GM12873 (cell line): ENCODE results near the gene CDC42BPB.

Experiments used
- CTCF ChIP-seq: IDR thresholded peaks from 2 replicates; pipeline ENCODE4 v1.5.1; 2012; ENCODE audit warnings: low read depth, mild to moderate bottlenecking, moderate library complexity, low read length, control low read depth; ENCODE audit not compliant: insufficient read depth; ENCODE audit errors: missing control alignments

The CDC42BPB gene

GRCh38 chr14:103022685-103023044 lies 34.7 kb downstream of the CDC42BPB start:
- no peak for TF ChIP-seq CTCF

- TF ChIP-seq CTCF = no peak
Measured at GRCh38 chr14:103022002-103022684, 35.2 kb downstream of the CDC42BPB start.

GRCh38 chr14:103021684-103022001 lies 35.7 kb downstream of the CDC42BPB start:
- no peak for TF ChIP-seq CTCF

GRCh38 chr14:103020271-103021170 lies 36.8 kb downstream of the CDC42BPB start:
- no peak for TF ChIP-seq CTCF

GRCh38 chr14:103019826-103020225 lies 37.5 kb downstream of the CDC42BPB start:
- no peak for TF ChIP-seq CTCF

- TF ChIP-seq CTCF = no peak
Measured at GRCh38 chr14:103019236-103019635, 38.1 kb downstream of the CDC42BPB start.

GRCh38 chr14:103016594-103016993 lies 40.8 kb downstream of the CDC42BPB start:
- no peak for TF ChIP-seq CTCF
